HG02970 (cell line): ENCODE results near the gene RAI1.

ENCODE experiments used
- ATAC-seq: cut with Tn5 transposase; IDR thresholded peaks from one replicate; pipeline ENCODE4 v1.9.1; 2021; ENCODE audit warnings: mild to moderate bottlenecking, moderate library complexity, moderate number of reproducible peaks; ENCODE audit not compliant: unreplicated experiment, low FRiP score

Gene RAI1

GRCh38 chr17:17851103-17852002 lies 170.1 kb downstream of the RAI1 start:
- no peak for ATAC-seq

- ATAC-seq = no peak
Observed at GRCh38 chr17:17852930-17853329, 171.7 kb downstream of the RAI1 start.

- no peak for ATAC-seq
Observed at GRCh38 chr17:17853811-17854447, 172.7 kb downstream of the RAI1 start.

GRCh38 chr17:17855976-17856375 lies 174.7 kb downstream of the RAI1 start:
- ATAC-seq = no peak

GRCh38 chr17:17856386-17856785 lies 175.1 kb downstream of the RAI1 start:
- no peak for ATAC-seq

- no peak for ATAC-seq
Observed at GRCh38 chr17:17857496-17857895, 176.2 kb downstream of the RAI1 start.

- no peak for ATAC-seq
Observed at GRCh38 chr17:17859909-17860765, 178.9 kb downstream of the RAI1 start.

GRCh38 chr17:17860766-17861107 lies 179.5 kb downstream of the RAI1 start:
- ATAC-seq = no peak
